ENCODE measurements around the gene DHX16.

DNA sequence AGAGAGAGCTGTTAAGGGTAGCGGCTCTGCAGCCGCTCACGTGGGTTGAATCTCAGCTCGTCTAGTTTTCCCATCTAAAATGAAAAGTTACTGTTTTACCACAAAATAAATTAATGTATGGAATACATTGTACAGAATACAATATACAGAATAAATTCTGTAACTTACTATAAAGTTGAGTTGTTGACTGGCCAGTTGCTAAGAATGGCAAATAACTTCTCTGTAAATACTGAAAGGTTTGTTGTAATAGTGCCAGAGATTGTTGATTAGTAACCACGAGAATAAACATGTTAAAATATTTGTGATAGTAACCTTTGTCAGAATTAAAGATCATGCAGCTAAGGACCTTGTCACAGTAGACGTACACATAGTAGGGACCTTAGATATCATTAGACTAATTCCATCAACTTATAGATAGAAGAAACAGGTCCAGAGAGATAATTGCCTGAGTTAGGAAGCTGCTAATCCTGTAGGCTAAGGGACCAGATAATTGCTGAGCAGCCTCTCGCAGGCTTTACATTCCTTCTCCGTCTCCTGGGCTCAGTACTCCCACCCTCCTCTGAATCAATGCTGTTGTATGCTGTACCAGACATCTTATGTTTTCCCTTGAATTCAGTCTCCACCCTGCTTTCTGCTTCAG is 18.5 kb upstream of the DHX16 start:
- TF ChIP-seq EP300 (IDR thresholded peaks at IDR 0.05): no peak
- no peak for TF ChIP-seq CTCF (IDR thresholded peaks at IDR 0.05)

All from stomach (tissue), 4 donors.